Fibroblast of skin of left biceps (primary cell): Measurements from ENCODE around the gene NFIA.
A peak's percentile ranks its signal among the peaks of the same experiment; 100 is the strongest.

Experiments used
- DNase-seq, 2 experiments: peaks; one replicate each; pipeline ENCODE4 v3.0.0-alpha.2; 2013; ENCODE audit warnings: low read depth in 2 of 2

NFIA gene

GRCh38 chr1:61130338-61131000, 48.1 kb downstream of the NFIA start:
- no peak for DNase-seq

GRCh38 chr1:61131248-61131647, 48.9 kb downstream of the NFIA start:
- no peak for DNase-seq

- no peak for DNase-seq
Measured at GRCh38 chr1:61131716-61132115, 49.4 kb downstream of the NFIA start.

DNA sequence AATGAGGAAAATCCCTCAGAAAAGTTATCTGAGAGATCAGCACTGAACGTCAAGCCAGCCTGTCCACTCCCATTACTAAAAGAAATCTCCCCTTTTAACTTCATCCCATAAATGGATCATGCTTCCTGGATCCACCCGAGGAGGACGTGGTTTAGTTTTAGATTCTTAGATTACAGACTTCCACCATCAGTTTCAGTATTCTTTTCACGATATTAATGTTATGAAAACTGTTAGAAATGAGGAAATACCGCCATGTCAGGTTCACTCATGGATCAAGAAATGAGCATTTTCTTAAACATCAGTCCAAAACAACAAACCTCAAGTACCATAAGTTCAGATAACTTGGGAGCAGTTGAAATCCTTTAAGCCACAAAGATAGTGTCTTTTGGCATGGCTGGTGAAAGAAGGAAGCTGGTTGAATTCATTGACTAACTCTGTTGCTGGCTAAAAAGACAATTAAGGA, 49.8 kb downstream of the NFIA start:
- no peak for DNase-seq

- DNase-seq, result no peak
Measured at GRCh38 chr1:61132645-61133334, 50.4 kb downstream of the NFIA start.

DNA sequence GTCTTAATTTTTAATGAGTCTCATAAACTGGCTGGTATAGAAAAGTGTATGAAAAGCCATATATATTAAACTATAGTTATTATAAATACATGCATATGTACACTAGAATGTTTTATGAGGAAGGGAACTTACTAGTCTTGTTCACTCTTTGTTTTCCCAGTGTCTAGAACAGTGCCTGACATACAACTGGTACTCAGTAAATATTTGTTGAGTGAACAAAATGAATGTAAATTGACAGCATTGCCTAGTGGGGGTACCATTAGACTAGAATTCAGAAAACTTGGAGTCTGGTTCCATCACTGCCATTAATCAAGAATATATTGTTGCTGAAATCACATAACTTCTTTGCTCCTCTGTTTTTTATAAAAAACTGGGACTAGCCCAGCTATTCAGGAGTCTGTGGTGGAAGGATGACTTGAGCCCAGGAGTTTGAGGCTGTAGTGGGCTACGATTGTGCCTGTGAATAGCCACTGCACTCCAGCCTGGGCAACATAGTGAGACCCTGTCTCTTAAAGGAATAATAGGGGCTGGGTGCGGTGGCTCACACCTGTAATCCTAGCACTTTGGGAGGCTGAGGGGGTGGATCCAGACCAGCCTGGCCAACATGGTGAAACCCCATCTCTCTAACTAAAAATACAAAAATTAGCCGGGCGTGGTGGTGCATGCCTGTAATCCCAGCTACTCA, 51.1 kb downstream of the NFIA start:
- DNase-seq, result no peak

GRCh38 chr1:61135291-61135690, 52.9 kb downstream of the NFIA start:
- DNase-seq, result no peak

- no peak for DNase-seq
Measured at GRCh38 chr1:61138305-61138704, 55.9 kb downstream of the NFIA start.

DNA sequence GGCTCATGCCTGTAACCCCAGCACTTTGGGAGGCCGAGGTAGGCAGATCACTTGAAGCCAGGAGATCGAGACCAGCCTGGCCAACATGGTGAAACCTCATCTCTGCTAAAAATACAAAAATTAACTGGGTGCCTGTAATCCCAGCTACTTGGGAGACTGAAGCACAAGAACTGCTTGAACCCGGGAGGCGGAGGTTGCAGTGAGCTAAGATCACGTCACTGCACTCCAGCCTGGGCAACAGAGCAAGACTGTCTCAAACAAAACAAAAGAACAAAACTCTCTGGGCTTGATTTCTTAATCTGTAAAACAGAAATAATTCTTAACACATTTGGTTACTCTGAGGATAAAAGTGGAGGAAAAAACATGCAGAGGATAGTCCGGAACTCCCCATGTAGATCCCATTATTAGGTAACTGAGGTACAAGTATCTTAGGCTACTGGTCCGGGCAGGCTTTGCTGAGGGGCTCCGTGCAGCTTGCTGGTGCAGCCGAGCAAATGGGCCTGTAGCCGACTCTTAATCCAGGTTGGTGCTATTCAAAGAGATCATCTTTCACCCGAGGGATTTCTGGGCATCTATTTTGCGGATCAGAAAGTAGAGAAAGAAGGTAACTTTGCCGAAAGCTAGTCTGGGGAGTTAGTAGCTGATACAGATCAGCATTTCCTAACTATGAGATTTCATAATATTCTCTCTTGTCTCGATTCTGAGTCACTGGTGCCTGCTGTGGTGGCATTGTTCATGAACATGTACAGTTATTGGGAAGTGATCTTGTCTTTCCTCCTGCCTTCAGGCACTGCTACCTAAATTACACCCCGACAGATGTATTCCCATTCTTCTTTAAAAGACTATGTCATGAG, 56.8 kb downstream of the NFIA start:
- DNase-seq, result no peak

DNA sequence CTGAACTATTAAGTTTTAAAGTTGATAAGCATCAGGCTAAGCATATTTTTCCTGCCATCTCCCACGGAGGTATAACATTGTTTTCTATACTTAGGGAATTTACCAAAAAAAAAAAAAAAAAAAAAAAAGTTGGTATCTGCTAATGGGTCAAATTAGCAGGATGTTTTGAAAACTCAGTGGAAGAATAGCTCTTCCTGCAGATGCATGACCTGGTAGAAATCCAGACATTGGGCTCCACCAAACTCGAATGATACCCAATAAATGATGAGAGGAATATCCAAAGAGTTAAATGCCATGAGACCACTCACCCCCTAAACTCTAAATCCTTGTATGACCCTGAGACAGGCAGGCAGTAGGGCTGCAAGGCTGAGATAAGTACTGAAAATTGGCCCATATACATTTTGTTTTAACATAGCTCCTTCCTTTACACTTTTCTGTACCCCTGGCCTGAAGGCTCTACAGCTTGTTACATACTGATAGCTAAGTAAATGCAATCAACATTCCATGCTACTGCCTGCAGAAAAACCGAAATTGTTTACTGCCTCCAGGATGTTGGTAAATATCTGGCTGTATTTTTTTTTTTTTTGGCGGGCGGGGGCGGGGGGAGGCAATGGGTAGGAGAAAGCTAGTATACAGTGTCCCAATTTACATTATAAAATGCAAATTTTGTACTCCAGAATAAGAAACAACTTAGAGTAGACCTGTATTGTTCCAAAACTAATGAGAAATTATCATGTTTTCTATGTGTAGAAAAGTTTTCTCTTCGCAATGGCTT, 57.6 kb downstream of the NFIA start:
- no peak for DNase-seq

DNA sequence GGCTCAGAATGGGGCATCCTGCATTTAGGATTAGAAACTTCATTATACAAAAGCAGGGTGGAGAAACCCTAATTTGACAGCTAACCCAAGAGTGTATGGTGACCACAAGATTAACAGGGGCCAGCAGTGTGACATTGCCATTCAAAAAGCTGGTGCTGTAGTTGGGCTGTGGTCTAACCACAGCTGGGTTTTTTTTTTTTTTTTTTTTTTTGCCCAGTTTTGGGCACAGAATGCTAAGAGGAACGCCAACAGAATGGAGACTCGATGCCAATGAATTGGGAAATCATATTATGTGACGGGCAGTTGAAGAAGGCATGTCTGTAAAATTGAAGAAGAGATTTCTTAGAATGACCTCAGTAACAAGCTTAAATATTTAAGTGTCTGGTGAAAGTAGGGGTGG, 58.4 kb downstream of the NFIA start:
- no peak for DNase-seq

DNA sequence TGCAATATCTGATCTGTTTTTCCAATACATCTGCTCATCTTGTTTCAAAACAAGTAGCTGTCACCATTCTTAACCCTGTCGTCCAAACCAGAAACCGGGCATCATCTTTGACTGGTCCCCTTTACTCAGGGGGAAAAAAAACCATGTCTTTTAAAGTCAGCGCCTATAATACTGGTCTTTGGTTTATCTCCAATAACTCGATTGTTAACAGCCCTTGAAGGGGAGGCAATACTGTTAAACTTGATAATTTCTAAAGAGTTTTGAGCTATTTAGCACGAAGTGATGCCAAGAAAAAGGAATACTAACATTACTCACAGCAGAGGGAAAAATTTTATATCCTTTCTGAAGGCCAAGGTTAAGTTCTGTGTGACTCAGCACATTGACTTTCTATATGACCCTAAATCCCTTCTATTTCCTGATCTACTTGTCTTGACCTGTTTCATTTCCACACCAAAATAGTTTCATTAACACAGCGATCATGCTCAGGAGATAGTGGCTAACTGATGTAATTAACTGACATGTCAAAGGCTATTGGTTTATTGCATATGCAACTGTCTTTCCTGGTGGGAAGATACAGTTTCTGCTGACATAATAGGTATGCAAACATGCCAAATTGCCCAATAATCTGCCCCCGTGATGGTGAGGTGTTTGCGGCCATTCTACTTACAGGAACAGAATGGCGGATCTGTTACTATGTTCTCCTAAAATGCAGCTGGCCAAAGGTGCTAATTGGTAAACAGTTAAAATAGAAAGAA, 59.1 kb downstream of the NFIA start:
- DNase-seq, result peak in 1 of 2 experiments; percentile 34

DNA sequence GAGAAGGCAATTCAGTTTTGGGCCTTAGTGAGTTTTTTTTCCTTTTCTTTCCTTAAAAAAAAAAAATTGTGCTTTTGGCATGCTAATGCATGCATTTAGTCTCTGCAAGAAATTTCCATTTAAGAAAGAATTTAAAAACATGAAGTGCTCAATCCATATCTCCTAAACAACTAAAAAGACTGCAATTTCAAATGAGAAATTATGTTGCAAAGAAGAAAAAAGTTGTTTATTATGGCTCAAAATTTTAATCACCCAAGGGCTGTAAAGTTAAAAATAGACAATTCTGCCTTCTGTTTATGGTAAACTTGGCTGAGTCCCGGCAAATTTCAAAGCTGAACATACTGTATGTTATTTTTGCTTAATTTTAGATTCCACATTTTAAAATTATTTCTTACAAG, 59.7 kb downstream of the NFIA start:
- no peak for DNase-seq

DNA sequence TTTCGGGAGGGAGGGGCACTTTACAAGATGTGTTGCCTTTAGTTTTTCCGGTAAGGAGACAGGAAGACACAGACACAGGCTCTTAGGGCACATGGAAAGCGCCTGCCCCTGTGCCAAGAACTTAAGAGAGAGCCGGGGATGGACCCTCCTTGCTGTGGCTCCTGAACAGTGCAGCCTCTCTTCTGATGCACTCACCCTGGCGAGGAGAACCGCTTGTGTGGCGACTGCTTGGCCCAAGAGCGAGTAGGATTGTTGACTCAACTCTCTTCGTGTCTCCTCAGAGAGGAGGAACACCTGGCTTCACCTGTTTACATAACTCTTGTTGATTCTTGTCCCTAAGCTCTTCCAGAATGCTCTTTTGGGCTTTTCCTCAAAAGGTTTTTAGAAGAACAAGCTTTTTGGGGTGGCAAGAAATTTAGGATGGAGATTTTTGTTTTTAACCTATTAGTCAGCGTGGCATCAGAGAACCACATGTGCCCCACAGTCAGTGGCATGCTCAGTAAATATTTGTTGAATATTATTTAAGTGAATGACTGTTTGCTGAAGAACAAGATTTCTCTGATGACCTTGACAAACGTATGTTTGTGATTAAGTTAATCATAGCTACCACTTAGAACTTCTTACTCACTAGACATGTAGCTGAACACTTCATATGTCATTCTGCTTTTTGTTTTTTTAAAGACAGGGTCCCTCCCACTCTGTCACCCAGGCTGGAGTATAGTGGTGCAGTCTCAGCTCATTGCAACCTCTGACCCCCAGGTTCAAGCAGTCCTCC, 60.6 kb downstream of the NFIA start:
- no peak for DNase-seq

- no peak for DNase-seq
Measured at GRCh38 chr1:61143821-61144424, 61.6 kb downstream of the NFIA start.

GRCh38 chr1:61149010-61149860, 66.9 kb downstream of the NFIA start:
- no peak for DNase-seq

- DNase-seq, result no peak
Measured at GRCh38 chr1:61151565-61151964, 69.2 kb downstream of the NFIA start.

DNA sequence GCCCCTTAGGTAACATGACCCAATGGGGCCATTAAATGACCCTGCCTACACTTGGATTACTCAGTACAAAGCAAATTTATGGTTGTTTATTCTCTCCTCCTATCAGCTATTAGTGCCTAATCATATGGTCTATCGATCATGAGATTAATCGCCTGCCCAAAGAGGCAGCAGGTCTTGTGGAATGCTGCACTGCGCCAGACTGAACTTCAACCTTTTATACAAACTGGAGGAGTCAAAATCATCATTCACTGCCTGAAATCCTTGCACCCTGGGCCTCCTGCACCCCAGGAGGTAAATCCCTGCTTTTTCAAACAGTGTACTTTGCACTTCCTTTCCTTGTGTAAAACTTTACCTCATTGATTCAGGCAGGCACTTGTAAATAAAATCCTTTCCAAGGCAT, 69.7 kb downstream of the NFIA start:
- no peak for DNase-seq
